ENCODE results near the gene APMAP.
A peak's percentile ranks its signal among the peaks of the same experiment; 100 is the strongest.

The APMAP gene

DNA sequence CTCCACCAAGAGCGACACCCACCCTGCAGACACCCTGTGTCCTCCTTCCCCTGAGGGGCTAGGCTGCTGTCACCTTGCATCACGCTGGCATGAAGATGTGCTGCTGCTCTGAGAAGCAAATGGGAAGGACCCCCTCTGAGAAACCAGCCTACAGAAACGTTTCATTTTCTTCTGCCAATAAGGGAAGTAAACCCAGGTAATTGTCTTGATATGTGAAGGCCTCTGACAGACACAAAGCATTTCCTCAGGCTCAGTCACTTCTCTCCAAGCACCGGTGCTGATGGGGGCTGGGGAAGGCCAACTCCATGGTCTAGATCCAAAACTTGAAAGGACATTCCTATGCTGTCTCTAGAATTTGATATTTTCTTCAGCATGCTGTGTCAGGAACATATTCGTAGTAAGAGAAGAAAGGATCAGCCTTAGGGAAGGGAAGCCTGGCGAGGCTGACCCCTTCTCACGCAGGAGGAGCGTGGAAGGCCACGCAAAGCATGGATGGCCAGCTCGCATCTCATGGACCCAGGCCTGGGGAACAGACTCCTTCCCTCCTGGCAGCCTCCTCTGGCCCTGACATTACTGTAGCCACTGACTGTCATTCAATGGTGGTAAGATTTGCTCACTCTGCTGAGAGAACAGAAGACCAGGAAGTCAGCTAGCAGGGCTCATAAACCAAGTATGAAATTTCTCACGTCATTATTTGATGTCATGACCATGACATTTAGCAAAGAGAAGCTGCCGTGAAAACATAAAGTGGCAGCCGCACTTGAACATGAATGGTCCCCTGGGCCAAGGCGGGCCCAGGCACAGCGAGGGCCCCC, 44.9 kb upstream of the APMAP start:
- no peaks in the 10 kb centered on the region for H3K36me3 ChIP-seq (ENCODE audit: control insufficient read depth in 2 of 2, insufficient read depth in 1 of 2, low read length in 2 of 2)
- ChIA-PET CTCF (interaction anchor here (0.6 to 0.8 kb wide), 2 partner anchors 8 to 66 kb away, joined by 3 read pairs; no protein-coding TSS in a partner anchor), POLR2A (no interaction called here)
- no peak overlapping the region for H3K27ac ChIP-seq (ENCODE audit: extremely low read depth, low read depth, low read length)
- H3K9me3 ChIP-seq (ENCODE audit: control insufficient read depth, insufficient read depth, low read depth, low read length), result no peaks in the 10 kb centered on the region
- no peak overlapping the region for H3K4me3 ChIP-seq (ENCODE audit: low read depth, low read length)
- TF ChIP-seq, protein P1, sequence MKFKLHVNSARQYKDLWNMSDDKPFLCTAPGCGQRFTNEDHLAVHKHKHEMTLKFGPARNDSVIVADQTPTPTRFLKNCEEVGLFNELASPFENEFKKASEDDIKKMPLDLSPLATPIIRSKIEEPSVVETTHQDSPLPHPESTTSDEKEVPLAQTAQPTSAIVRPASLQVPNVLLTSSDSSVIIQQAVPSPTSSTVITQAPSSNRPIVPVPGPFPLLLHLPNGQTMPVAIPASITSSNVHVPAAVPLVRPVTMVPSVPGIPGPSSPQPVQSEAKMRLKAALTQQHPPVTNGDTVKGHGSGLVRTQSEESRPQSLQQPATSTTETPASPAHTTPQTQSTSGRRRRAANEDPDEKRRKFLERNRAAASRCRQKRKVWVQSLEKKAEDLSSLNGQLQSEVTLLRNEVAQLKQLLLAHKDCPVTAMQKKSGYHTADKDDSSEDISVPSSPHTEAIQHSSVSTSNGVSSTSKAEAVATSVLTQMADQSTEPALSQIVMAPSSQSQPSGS (tag by site-specific recombination; IDR thresholded peaks at IDR 0.05; ENCODE audit: low read depth), result 0 out of 2 replicates have a peak, but pooled peaks have one; percentile 8
- no peak for TF ChIP-seq ZNF704 (tag by site-specific recombination; IDR thresholded peaks at IDR 0.05)
- H3K4me1 ChIP-seq (ENCODE audit: control insufficient read depth, insufficient read depth, low read length), result peaks cover 7% of the 10 kb centered on the region

DNA sequence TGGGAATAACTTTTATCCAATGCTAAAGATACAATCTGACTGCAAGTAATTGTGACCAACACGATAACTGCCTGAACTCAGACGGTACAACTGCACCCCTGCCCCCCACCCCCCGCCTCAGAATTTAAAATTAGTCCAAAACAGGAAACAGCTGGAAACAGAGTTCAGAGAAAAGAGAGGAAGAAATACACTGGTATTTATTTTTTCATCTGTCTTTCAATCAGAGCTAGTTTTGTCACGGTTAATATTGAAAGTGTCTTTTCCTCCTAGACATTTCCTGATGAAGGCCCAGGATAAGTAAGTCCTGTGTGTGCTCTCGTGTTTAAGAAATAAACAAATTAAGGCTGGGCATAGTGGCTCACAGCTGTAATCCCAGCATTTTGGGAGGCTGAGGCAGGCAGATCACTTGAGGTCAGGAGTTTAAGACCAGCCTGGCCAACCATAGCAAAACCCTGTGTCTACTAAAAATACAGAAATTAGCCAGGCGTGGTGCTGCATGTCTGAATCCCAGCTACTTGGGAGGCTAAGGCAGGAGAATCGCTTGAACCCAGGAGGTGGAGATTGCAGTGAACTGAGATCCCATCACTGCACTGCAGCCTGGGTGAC, 43.9 kb upstream of the APMAP start:
- H3K36me3 ChIP-seq (ENCODE audit: control insufficient read depth in 2 of 2, insufficient read depth in 1 of 2, low read length in 2 of 2), result no peaks in the 10 kb centered on the region
- H3K27ac ChIP-seq (ENCODE audit: extremely low read depth, low read depth, low read length), result no peak overlapping the region
- peaks cover 7% of the 10 kb centered on the region for H3K4me1 ChIP-seq (ENCODE audit: control insufficient read depth, insufficient read depth, low read length)
- no peak overlapping the region for H3K4me3 ChIP-seq (ENCODE audit: low read depth, low read length)
- TF ChIP-seq ZNF335 (tag by site-specific recombination; conservative IDR thresholded peaks at IDR 0.05), result no peak
- TF ChIP-seq ZBTB48 (tag by site-specific recombination; IDR thresholded peaks at IDR 0.05), result no peak
- TF ChIP-seq ZNF677 (tag by site-specific recombination; IDR thresholded peaks at IDR 0.05), result no peak
- TF ChIP-seq ZIC2 (tag by site-specific recombination; IDR thresholded peaks at IDR 0.05), result no peak
- TF ChIP-seq ZBTB11 (tag by site-specific recombination; conservative IDR thresholded peaks at IDR 0.05; ENCODE audit: low read depth), result no peak
- TF ChIP-seq ZNF658 (tag by site-specific recombination; IDR thresholded peaks at IDR 0.05), result no peak
- no peak for TF ChIP-seq MZF1 (tag by site-specific recombination; IDR thresholded peaks at IDR 0.05; ENCODE audit: borderline replicate concordance)
- no peak for TF ChIP-seq KLF10 (tag by site-specific recombination; IDR thresholded peaks at IDR 0.05)
- no peak for TF ChIP-seq ZNF626 (tag by site-specific recombination; IDR thresholded peaks at IDR 0.05)
- ChIA-PET CTCF (interaction anchor here (0.6 kb wide), 1 partner anchor 65 kb away, joined by 3 read pairs; no protein-coding TSS in a partner anchor), POLR2A (no interaction called here)
- no peaks in the 10 kb centered on the region for H3K9me3 ChIP-seq (ENCODE audit: control insufficient read depth, insufficient read depth, low read depth, low read length)

DNA sequence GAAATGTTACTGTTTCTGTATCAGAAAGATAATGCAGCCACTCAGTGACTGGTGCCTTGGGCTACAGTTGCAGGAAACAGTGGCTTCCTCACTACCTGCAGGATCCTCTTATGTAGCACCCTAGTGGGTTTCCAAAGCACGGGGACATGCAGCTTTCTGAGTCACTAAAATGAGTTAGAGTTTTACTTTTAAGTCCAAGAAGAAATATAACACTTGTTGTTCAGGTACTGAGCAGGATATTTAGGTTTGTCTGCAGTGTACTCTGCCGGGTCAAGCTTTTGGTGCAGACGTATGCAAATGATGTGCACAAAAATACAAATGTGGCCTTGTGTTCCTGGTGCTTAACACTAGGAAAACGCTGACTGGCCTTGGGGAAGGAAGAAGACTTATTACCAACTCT, 43.4 kb upstream of the APMAP start:
- Histone ChIP-seq H3K4me1 (ENCODE audit: control insufficient read depth, insufficient read depth, low read length) (peaks cover 7% of the 10 kb centered on the region), H3K9me3 (ENCODE audit: control insufficient read depth, insufficient read depth, low read depth, low read length) (no peaks in the 10 kb centered on the region), H3K27ac (ENCODE audit: extremely low read depth, low read depth, low read length) (no peak overlapping the region), H3K36me3 (ENCODE audit: control insufficient read depth in 2 of 2, insufficient read depth in 1 of 2, low read length in 2 of 2) (no peaks in the 10 kb centered on the region), H3K4me3 (ENCODE audit: low read depth, low read length) (no peak overlapping the region)
- ChIA-PET POLR2A (no interaction called here), CTCF (no interaction called here)
- TF ChIP-seq ZNF596 (tag by site-specific recombination; IDR thresholded peaks at IDR 0.05), result no peak
- TF ChIP-seq ZNF391 (tag by site-specific recombination; IDR thresholded peaks at IDR 0.05; ENCODE audit: borderline replicate concordance, low read depth), result no peak
- TF ChIP-seq ZBTB17 (tag by site-specific recombination; IDR thresholded peaks at IDR 0.05), result no peak
- TF ChIP-seq ZEB2 (tag by site-specific recombination; IDR thresholded peaks at IDR 0.05), result no peak
- no peak for TF ChIP-seq KLF1 (tag by site-specific recombination; IDR thresholded peaks at IDR 0.05)
- no peak for TF ChIP-seq ZNF544 (tag by site-specific recombination; IDR thresholded peaks at IDR 0.05)
- no peak for TF ChIP-seq ZNF148 (tag by site-specific recombination; IDR thresholded peaks at IDR 0.05; ENCODE audit: borderline replicate concordance)

All from HEK293 (cell line).